ENCODE results near the gene NUP188. TPM values are rescaled to one million over a fixed set of nuclear protein-coding genes. Genes with fewer than 3 reads are reported as not detected.
"Not testable (repeated sequence)": the region's sequence is repeated elsewhere in the genome, so short reads cannot be mapped to it uniquely, and the experiment has no call there.

Gene NUP188
- total and polyA plus RNA-seq, 4 donors = 4.9 to 44.5 (median 25.8) TPM

DNA sequence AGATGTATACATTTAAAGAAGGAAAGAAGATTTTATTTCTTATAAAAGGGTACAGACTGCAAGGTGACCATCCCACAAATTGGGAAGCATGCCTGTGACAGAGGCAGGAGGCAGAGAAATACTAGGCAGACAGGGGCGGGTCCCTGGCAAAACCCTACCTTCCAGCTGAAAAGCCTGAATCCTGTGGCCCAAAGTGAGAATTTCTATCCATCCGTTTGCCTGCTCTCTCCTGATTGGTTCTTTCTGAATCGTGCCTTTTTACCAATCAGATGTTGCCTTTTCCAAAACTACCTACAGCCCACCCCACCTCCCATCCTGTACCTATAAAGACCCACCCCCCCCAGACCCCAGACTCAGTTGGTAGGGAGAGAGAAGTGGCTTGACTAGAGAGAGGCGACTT, 84.0 kb downstream of the NUP188 start:
- no peak for ATAC-seq (ENCODE audit: low FRiP score)
- no peaks in the 10 kb centered on the region for H3K4me1 ChIP-seq (ENCODE audit: control insufficient read depth in 1 of 2, insufficient read depth in 2 of 2, low read length in 2 of 2)
- intact Hi-C loops (cut with DNase I) = no loop called here

DNA sequence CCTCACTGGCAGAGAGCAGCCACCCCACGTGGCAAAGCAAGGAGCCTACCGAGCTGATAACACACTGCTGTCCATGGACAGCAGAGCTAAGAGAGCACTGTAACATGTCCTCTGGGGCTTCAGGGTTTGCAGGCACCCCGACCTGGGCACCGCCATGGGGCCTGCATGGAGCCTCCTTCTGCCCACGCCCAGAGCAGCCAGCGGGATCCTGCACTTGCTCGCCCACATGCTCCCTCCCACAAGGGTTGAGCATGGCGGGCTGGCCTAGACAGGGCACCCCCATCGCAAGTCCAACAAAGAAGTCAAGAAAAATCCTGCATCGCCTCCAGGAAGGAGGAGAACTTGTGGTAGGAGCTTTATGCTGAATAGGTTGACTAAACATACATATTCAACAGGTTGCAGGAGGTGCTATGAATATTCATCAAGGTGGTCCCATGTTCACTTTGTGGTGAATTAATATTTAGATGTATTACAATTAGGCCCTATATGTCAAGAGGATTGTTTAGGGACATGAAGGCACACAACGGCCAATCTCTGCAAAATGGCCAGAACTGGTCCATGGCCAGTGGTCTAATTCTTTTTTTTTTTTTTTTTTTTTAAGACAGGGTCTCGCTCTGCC, 85.2 kb downstream of the NUP188 start:
- no peaks in the 10 kb centered on the region for H3K4me1 ChIP-seq (ENCODE audit: control insufficient read depth in 1 of 2, insufficient read depth in 2 of 2, low read length in 2 of 2)
- 84 to 85% methylated on average over 11 to 12 of the region's 12 CpGs for WGBS, 2 donors
- no peak overlapping the region for H3K27ac ChIP-seq (ENCODE audit: low read depth in 1 of 2, low read length in 2 of 2)
- DNase-seq (no peak), ATAC-seq (ENCODE audit: low FRiP score) (no peak)
- intact Hi-C loops (cut with DNase I) = no loop called here
- H3K9me3 ChIP-seq (ENCODE audit: control insufficient read depth, low read length) = no peaks in the 10 kb centered on the region
- H3K4me3 ChIP-seq (ENCODE audit: low read length in 2 of 2) = no peak overlapping the region
- no peaks in the 10 kb centered on the region for H3K36me3 ChIP-seq (ENCODE audit: control insufficient read depth in 1 of 2, insufficient read depth in 2 of 2, low read length in 1 of 2)
- H3K27me3 ChIP-seq (ENCODE audit: control insufficient read depth in 1 of 2, insufficient read depth in 2 of 2, low read length in 1 of 2) = no peaks in the 10 kb centered on the region

More for the DNA sequence above, 84.0 kb downstream of the NUP188 start:
- Histone ChIP-seq H3K9me3 (ENCODE audit: control insufficient read depth, low read length) (no peaks in the 10 kb centered on the region), H3K27me3 (ENCODE audit: control insufficient read depth in 1 of 2, insufficient read depth in 2 of 2, low read length in 1 of 2) (no peaks in the 10 kb centered on the region), H3K27ac (ENCODE audit: low read depth in 1 of 2, low read length in 2 of 2) (no peak overlapping the region), H3K36me3 (ENCODE audit: control insufficient read depth in 1 of 2, insufficient read depth in 2 of 2, low read length in 1 of 2) (no peaks in the 10 kb centered on the region), H3K4me3 (ENCODE audit: low read length in 2 of 2) (no peak overlapping the region)
- DNase-seq = no peak
- 61 to 70% methylated on average over 4 of the region's 4 CpGs for WGBS, 2 donors

DNA sequence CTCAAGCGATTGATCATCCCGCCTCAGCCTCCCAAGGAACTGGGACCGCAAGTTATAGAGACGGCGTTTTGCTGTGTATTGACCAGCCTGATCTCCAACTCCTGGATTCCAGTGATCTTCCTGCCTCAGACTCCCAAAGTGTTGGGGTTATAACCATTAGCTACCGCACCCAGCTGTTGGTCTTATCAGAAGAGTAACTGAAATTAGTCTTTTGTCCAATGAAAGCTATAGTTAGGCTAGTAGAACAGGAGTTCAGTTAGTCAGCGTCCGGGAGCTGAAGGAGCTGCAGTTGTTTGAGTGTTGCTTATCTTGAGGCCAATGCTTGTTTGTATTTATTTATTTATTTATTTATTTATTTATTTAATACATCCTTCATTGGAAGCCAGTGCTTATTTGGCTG, 85.7 kb downstream of the NUP188 start:
- no peak for ATAC-seq (ENCODE audit: low FRiP score)
- no peak for DNase-seq
- Histone ChIP-seq H3K36me3 (ENCODE audit: control insufficient read depth in 1 of 2, insufficient read depth in 2 of 2, low read length in 1 of 2) (no peaks in the 10 kb centered on the region), H3K27me3 (ENCODE audit: control insufficient read depth in 1 of 2, insufficient read depth in 2 of 2, low read length in 1 of 2) (no peaks in the 10 kb centered on the region), H3K4me3 (ENCODE audit: low read length in 2 of 2) (no peak overlapping the region), H3K4me1 (ENCODE audit: control insufficient read depth in 1 of 2, insufficient read depth in 2 of 2, low read length in 2 of 2) (no peaks in the 10 kb centered on the region), H3K27ac (ENCODE audit: low read depth in 1 of 2, low read length in 2 of 2) (no peak overlapping the region), H3K9me3 (ENCODE audit: control insufficient read depth, low read length) (no peaks in the 10 kb centered on the region)
- WGBS, 2 donors = 90 to 91% methylated on average over 8 of the region's 8 CpGs
- intact Hi-C loops (cut with DNase I) = no loop called here

DNA sequence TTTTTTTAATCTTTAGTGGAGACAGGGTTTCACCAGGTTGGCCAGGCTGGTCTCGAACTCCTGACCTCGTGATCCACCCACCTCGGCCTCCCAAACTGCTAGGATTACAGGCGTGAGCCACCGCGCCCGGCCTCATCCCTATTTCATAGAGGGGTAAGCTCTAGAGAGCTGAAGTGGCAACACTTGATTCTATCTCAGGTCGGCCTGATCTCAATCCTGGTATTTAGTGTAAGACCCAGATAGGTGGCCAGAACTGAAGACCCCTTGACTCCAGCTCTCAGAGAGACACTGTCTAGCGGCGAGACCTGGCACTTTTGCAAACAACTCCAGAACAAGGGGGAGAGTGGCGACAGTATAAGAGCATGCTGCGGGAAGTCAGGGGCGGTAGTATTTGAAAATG, 88.3 kb downstream of the NUP188 start:
- not testable (repeated sequence) for H3K4me1 ChIP-seq (ENCODE audit: control insufficient read depth in 1 of 2, insufficient read depth in 2 of 2, low read length in 2 of 2); H3K36me3 ChIP-seq (ENCODE audit: control insufficient read depth in 1 of 2, insufficient read depth in 2 of 2, low read length in 1 of 2); DNase-seq; H3K27me3 ChIP-seq (ENCODE audit: control insufficient read depth in 1 of 2, insufficient read depth in 2 of 2, low read length in 1 of 2); H3K9me3 ChIP-seq (ENCODE audit: control insufficient read depth, low read length)
- WGBS, 2 donors = 45 to 52% methylated on average over 13 of the region's 13 CpGs
- intact Hi-C loops (cut with DNase I) = loop anchor here (2.0 to 5.0 kb wide), 2 partner anchors 45 to 89 kb away; partner anchors contain the start of genes DOLK (in 1 of the 2), DOLPP1 (in 1 of the 2) and NUP188 (in 1 of the 2)
- peak; percentile 34 for ATAC-seq (ENCODE audit: low FRiP score)
- Histone ChIP-seq H3K4me3 (ENCODE audit: low read length in 2 of 2) (peak overlapping the region in 1 of 2 donors; percentile 44), H3K27ac (ENCODE audit: low read depth in 1 of 2, low read length in 2 of 2) (peak overlapping the region in 1 of 2 donors; percentile 58)

DNA sequence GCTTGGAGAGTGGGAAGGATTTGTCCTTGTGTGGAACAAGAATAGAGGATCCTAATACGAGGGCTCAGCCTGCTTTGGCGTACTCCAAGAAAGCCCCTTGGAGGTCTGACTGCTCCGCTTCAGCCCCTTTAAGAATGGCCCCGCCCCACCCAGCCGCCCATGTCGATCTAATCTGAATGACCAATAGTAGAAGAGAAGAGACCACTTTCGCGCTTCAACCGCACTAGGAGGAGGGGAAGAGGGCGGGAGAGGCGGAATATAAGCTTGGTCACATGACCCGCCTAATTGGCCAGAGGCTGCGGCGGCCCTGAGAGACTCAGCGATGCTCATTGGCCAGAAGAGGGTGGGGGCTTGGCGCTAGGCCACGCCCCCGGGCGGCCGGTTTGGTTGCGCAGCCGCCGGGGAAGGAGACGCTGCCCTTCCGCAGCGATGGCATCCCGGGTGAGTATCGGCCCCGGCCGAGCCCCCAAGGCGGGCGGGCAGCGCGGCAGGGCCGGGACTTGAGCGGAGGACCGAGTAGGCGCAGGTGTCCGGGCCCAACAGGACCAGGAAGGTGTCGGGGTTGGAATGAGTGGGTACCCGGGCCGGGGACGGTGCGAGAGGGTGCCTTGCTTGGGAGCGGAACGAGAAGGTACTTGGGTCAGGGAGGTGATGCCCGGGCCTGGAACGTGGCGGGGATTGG, 88.9 kb downstream of the NUP188 start, which contains the start of gene MIGA2:
Gene MIGA2 (plus strand): TSS at position 386 of the 682 bp plus-strand sequence. CDS start 3,969 bp downstream, outside the sequence.
- Histone ChIP-seq H3K4me1 (ENCODE audit: control insufficient read depth in 1 of 2, insufficient read depth in 2 of 2, low read length in 2 of 2) (no peaks in the 10 kb centered on the region), H3K27ac (ENCODE audit: low read depth in 1 of 2, low read length in 2 of 2) (peak within 1 kb of the TSS in 1 of 2 donors; percentile 58), H3K36me3 (ENCODE audit: control insufficient read depth in 1 of 2, insufficient read depth in 2 of 2, low read length in 1 of 2) (no peaks in the 10 kb centered on the region), H3K27me3 (ENCODE audit: control insufficient read depth in 1 of 2, insufficient read depth in 2 of 2, low read length in 1 of 2) (no peaks in the 10 kb centered on the region), H3K9me3 (ENCODE audit: control insufficient read depth, low read length) (no peaks in the 10 kb centered on the region), H3K4me3 (ENCODE audit: low read length in 2 of 2) (peak within 1 kb of the TSS; percentile 68 to 85)
- WGBS, 2 donors = 0 to 1% methylated on average over 48 to 49 of the region's 49 CpGs
- intact Hi-C loops (cut with DNase I) = loop anchor here (2.0 to 5.0 kb wide), 2 partner anchors 44 to 89 kb away; partner anchors contain the start of genes DOLK (in 1 of the 2), DOLPP1 (in 1 of the 2) and NUP188 (in 1 of the 2)
- DNase-seq (peak; percentile 97 to 98), ATAC-seq (ENCODE audit: low FRiP score) (peak; percentile 98)

DNA sequence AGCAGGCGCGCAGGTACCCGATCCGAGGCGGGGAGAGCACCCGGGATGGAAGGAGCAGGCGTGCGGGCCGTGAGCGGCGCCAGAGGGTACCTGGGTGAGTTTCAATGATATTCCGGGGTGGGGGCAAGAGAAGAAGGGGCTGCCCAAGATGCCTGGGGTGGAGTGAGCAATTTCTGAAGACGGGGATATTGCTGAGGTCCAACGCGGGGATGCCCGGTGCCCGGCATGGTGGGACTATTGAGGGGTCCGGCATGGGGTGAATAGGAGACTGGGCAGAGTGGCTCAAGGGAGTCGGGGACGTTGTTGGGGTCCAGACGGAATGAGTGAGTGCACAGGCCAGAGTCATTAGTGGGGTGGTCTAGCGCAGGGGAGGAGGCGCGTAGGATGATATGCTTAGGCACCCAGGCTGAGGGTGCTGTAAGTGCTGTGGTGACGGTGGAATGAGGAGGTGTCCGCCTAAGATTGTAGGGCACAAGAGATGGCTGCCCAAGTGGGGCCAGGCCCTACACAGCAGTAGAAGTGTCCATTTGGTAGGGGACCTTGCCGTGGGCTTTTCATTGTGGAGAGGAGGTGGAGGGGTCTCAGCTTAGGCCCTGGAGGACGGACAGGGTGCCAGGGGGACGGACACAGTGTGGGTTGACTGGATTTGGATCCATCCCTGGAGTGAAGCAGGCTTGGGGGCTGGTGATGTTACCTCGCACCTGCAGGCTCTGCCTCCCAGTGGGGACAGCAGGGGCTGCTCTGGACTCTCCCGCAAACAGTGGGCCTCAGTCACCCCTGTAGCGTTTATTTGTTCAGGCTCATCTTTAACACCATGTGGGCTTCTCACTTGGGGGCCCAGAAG, 89.6 kb downstream of the NUP188 start:
- no peaks in the 10 kb centered on the region for H3K27me3 ChIP-seq (ENCODE audit: control insufficient read depth in 1 of 2, insufficient read depth in 2 of 2, low read length in 1 of 2)
- ATAC-seq (ENCODE audit: low FRiP score) (peak; percentile 2), DNase-seq (peak in 1 of 2 donors; percentile 72)
- WGBS, 2 donors = 6 to 8% methylated on average over 32 of the region's 32 CpGs
- no peaks in the 10 kb centered on the region for H3K4me1 ChIP-seq (ENCODE audit: control insufficient read depth in 1 of 2, insufficient read depth in 2 of 2, low read length in 2 of 2)
- no peaks in the 10 kb centered on the region for H3K9me3 ChIP-seq (ENCODE audit: control insufficient read depth, low read length)
- intact Hi-C loops (cut with DNase I) = loop anchor here (2.0 to 5.0 kb wide), 2 partner anchors 44 to 90 kb away; partner anchors contain the start of genes DOLK (in 1 of the 2), DOLPP1 (in 1 of the 2) and NUP188 (in 1 of the 2)
- peak overlapping the region in 1 of 2 donors; percentile 1 for H3K27ac ChIP-seq (ENCODE audit: low read depth in 1 of 2, low read length in 2 of 2)
- no peaks in the 10 kb centered on the region for H3K36me3 ChIP-seq (ENCODE audit: control insufficient read depth in 1 of 2, insufficient read depth in 2 of 2, low read length in 1 of 2)
- H3K4me3 ChIP-seq (ENCODE audit: low read length in 2 of 2) = peak overlapping the region; percentile 68 to 85

DNA sequence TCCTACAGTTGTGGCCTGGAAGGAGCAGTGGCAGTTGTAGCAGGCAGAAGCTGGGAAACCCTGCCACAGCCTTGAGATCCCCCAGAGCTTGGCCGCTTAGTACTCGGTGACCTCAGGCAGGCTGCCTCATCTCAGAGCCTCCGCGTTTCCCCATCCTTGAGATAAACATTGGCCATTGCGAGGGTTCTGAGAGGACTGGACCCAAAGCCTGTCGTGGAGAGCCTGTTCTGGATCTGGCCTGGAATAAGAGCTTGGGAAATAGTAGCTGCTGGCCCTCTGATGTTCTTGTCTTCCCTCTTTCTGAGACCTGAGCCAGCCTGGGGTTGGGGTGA, 90.2 kb downstream of the NUP188 start:
- WGBS, 2 donors = 48 to 50% methylated on average over 6 of the region's 6 CpGs
- intact Hi-C loops (cut with DNase I) = loop anchor here (2.0 to 5.0 kb wide), 2 partner anchors 43 to 90 kb away; partner anchors contain the start of genes DOLK (in 1 of the 2), DOLPP1 (in 1 of the 2) and NUP188 (in 1 of the 2)
- H3K4me1 ChIP-seq (ENCODE audit: control insufficient read depth in 1 of 2, insufficient read depth in 2 of 2, low read length in 2 of 2) = no peaks in the 10 kb centered on the region
- H3K27me3 ChIP-seq (ENCODE audit: control insufficient read depth in 1 of 2, insufficient read depth in 2 of 2, low read length in 1 of 2) = no peaks in the 10 kb centered on the region
- no peak overlapping the region for H3K4me3 ChIP-seq (ENCODE audit: low read length in 2 of 2)
- ATAC-seq (ENCODE audit: low FRiP score) (no peak), DNase-seq (no peak)
- no peaks in the 10 kb centered on the region for H3K36me3 ChIP-seq (ENCODE audit: control insufficient read depth in 1 of 2, insufficient read depth in 2 of 2, low read length in 1 of 2)
- H3K9me3 ChIP-seq (ENCODE audit: control insufficient read depth, low read length) = no peaks in the 10 kb centered on the region
- H3K27ac ChIP-seq (ENCODE audit: low read depth in 1 of 2, low read length in 2 of 2) = no peak overlapping the region

DNA sequence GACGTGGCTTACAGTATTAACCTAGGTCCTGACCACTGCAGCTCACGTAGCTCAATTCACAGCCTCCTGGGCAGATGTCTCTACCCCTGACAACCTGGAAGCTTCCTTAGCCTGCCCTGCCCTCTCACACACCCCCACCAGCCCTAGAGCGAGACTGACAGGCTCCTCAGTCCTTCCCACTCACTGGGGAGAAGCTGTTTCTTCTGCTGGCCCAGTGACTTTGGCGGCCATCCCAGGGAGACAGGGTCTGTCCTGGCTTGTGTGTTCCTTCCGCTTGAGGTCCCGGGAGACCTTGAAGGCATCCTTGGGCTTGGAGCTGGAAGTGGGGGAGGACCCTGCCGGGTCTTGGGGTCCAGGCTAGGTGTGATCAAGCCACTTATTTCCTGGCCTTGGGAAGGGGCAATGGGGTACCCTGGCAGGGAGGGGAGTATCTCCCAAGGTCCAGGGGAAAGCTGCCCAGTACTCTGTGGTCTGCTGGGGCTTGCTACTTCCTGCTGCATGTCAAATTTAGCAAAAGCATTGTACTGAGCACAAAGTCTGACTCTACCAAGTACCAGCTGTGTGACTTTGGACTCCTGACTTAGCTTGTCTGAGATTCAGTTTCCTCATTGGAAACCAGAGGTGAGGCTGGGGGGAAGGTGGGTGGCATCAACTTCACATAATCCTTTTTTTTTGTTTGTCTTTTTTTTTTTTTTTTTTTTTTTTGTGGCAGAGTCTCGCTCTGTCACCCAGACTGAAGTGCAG, 90.8 kb downstream of the NUP188 start:
- ATAC-seq (ENCODE audit: low FRiP score) (no peak), DNase-seq (no peak)
- WGBS, 2 donors = 65 to 67% methylated on average over 7 to 8 of the region's 8 CpGs
- Histone ChIP-seq H3K9me3 (ENCODE audit: control insufficient read depth, low read length) (no peaks in the 10 kb centered on the region), H3K27ac (ENCODE audit: low read depth in 1 of 2, low read length in 2 of 2) (no peak overlapping the region), H3K36me3 (ENCODE audit: control insufficient read depth in 1 of 2, insufficient read depth in 2 of 2, low read length in 1 of 2) (no peaks in the 10 kb centered on the region), H3K4me3 (ENCODE audit: low read length in 2 of 2) (no peak overlapping the region), H3K27me3 (ENCODE audit: control insufficient read depth in 1 of 2, insufficient read depth in 2 of 2, low read length in 1 of 2) (no peaks in the 10 kb centered on the region), H3K4me1 (ENCODE audit: control insufficient read depth in 1 of 2, insufficient read depth in 2 of 2, low read length in 2 of 2) (no peaks in the 10 kb centered on the region)
- intact Hi-C loops (cut with DNase I) = loop anchor here in 1 of 2 donors (5.0 kb wide), 1 partner anchor 91 kb away; the partner anchor contains the start of genes DOLK and NUP188

Data from aorta (tissue), 5 donors.